Esophagus squamous epithelium (tissue), 4 donors: Measurements from ENCODE around the gene STARD13.

Source experiments
- CTCF ChIP-seq, 6 experiments: fragments of 450-650 bp in 4 of 6; fragments of 200-600 bp in 2 of 6; sonication (generic) in 2 of 6; IDR thresholded peaks; one replicate each; pipeline ENCODE4 v1.5.1; 2016 to 2019; ENCODE audit warnings: antibody characterized with exemption in 6 of 6, mild to moderate bottlenecking in 4 of 6, moderate library complexity in 4 of 6
- POLR2A ChIP-seq, 4 donors: fragments of 450-650 bp; IDR thresholded peaks; one replicate each; pipeline ENCODE4 v1.6.1; 2017; ENCODE audit warnings: antibody characterized with exemption in 4 of 4, mild to moderate bottlenecking in 4 of 4, moderate library complexity in 3 of 4

- TF ChIP-seq POLR2A (IDR thresholded peaks at IDR 0.05) (no peak), CTCF (IDR thresholded peaks at IDR 0.05) (no peak)
Observed at GRCh38 chr13:33251131-33251661, 34.4 kb downstream of the STARD13 start.
